Skeletal muscle cell (primary cell): ENCODE measurements around the gene SURF6.
"Not testable (repeated sequence)": the region's sequence is repeated elsewhere in the genome, so short reads cannot be mapped to it uniquely, and the experiment has no call there.

Experiments used
- DNase-seq: peaks from one replicate; pipeline ENCODE4 v3.0.0-alpha.2; 2010; ENCODE audit warnings: low read depth
- H3K4me3 ChIP-seq: 2 replicates; pipeline ENCODE4 v1.5.1; 2011; ENCODE audit warnings: low read depth, mild to moderate bottlenecking, control low read depth, low read length, moderate library complexity

The SURF6 gene

GRCh38 chr9:133335924-133336811 lies at the start of gene SURF6:
Gene SURF6, minus strand, starts transcription at chr9:133336188. Its CDS starts 56 bp downstream, at chr9:133336132.
- peak; percentile 60 for DNase-seq
- H3K4me3 ChIP-seq, result peak within 1 kb of the TSS; percentile 81

- no peak for DNase-seq
- H3K4me3 ChIP-seq, result no peak overlapping the region
Measured at GRCh38 chr9:133385452-133385851, 49.5 kb upstream of the SURF6 start.

- no peak overlapping the region for H3K4me3 ChIP-seq
- DNase-seq, result no peak
Measured at GRCh38 chr9:133384736-133385321, 48.8 kb upstream of the SURF6 start.

GRCh38 chr9:133383438-133383837 lies 47.5 kb upstream of the SURF6 start:
- no peak overlapping the region for H3K4me3 ChIP-seq
- no peak for DNase-seq

- H3K4me3 ChIP-seq, result no peak overlapping the region
- no peak for DNase-seq
Measured at GRCh38 chr9:133382507-133383141, 46.6 kb upstream of the SURF6 start.

- DNase-seq, result no peak
- no peak overlapping the region for H3K4me3 ChIP-seq
Measured at GRCh38 chr9:133380734-133381133, 44.7 kb upstream of the SURF6 start.

GRCh38 chr9:133379153-133380086 lies 43.4 kb upstream of the SURF6 start:
- no peak for DNase-seq
- no peak overlapping the region for H3K4me3 ChIP-seq

- no peak for DNase-seq
- no peak overlapping the region for H3K4me3 ChIP-seq
Measured at GRCh38 chr9:133378408-133378962, 42.5 kb upstream of the SURF6 start.

GRCh38 chr9:133377721-133378216 lies 41.8 kb upstream of the SURF6 start:
- DNase-seq, result no peak
- no peak overlapping the region for H3K4me3 ChIP-seq

GRCh38 chr9:133377280-133377679 lies 41.3 kb upstream of the SURF6 start:
- H3K4me3 ChIP-seq, DNase-seq: not testable (repeated sequence)

GRCh38 chr9:133375724-133376654 lies 40.0 kb upstream of the SURF6 start, which contains the start of the genes STKLD1 and SURF4:
Gene STKLD1, plus strand, starts transcription at chr9:133376366. Its CDS starts 108 bp downstream, at chr9:133376474.
Gene SURF4, minus strand, starts transcription at chr9:133376060. Its CDS starts 91 bp downstream, at chr9:133375969.
- peak within 1 kb of the TSS; percentile 95 for H3K4me3 ChIP-seq
- peak; percentile 88 for DNase-seq

GRCh38 chr9:133375116-133375723 lies 39.2 kb upstream of the SURF6 start:
- no peak for DNase-seq
- H3K4me3 ChIP-seq, result peak overlapping the region; percentile 95

GRCh38 chr9:133374612-133375115 lies 38.7 kb upstream of the SURF6 start:
- DNase-seq, result no peak

GRCh38 chr9:133372144-133372543 lies 36.2 kb upstream of the SURF6 start:
- no peak overlapping the region for H3K4me3 ChIP-seq

More at GRCh38 chr9:133374612-133375115, 38.7 kb upstream of the SURF6 start:
- H3K4me3 ChIP-seq, result peak overlapping the region; percentile 95

GRCh38 chr9:133371261-133371711 lies 35.3 kb upstream of the SURF6 start:
- no peak overlapping the region for H3K4me3 ChIP-seq
- no peak for DNase-seq

More at GRCh38 chr9:133372144-133372543, 36.2 kb upstream of the SURF6 start:
- no peak for DNase-seq

- no peak overlapping the region for H3K4me3 ChIP-seq
Measured at GRCh38 chr9:133370685-133371084, 34.7 kb upstream of the SURF6 start.

GRCh38 chr9:133369933-133370332 lies 33.9 kb upstream of the SURF6 start:
- H3K4me3 ChIP-seq, result no peak overlapping the region
- no peak for DNase-seq

More at GRCh38 chr9:133370685-133371084, 34.7 kb upstream of the SURF6 start:
- no peak for DNase-seq
